ENCODE results near the gene ADH1B. TPM values are rescaled to one million over a fixed set of nuclear protein-coding genes. Genes with fewer than 3 reads are reported as not detected.

Gene ADH1B
- total and polyA plus RNA-seq, 11 donors, result 9.3 to 304 (median 39.2) TPM

GRCh38 chr4:99300934-99301333, 20.3 kb downstream of the ADH1B start:
- no peak overlapping the region for H3K4me3 ChIP-seq
- WGBS, 4 donors, result 25 to 30% (median 29%) methylated on average over 4 of the region's 4 CpGs
- TF ChIP-seq CTCF (IDR thresholded peaks at IDR 0.05), result no peak
- TF ChIP-seq POLR2A (IDR thresholded peaks at IDR 0.05), result no peak
- peak overlapping the region in 11 of 12 donors; percentile 24 to 72 (median 54) for H3K27ac ChIP-seq
- ATAC-seq (peak; percentile 74 to 97 (median 82)), DNase-seq (peak; percentile 76 to 90 (median 82))
- peaks cover 0 to 37% (median 11%) of the 10 kb centered on the region in 12 donors for H3K9me3 ChIP-seq
- intact Hi-C loops (cut with DNase I), result loop anchor here in 1 of 10 donors (10.0 kb wide), 1 partner anchor 96 kb away; no protein-coding TSS in a partner anchor
- no peaks in the 10 kb centered on the region for H3K36me3 ChIP-seq
- H3K27me3 ChIP-seq, result no peaks in the 10 kb centered on the region
- H3K4me1 ChIP-seq, result peaks cover 0 to 10% (median 0%) of the 10 kb centered on the region in 12 donors

GRCh38 chr4:99293357-99293756, 27.8 kb downstream of the ADH1B start:
- no peaks in the 10 kb centered on the region for H3K36me3 ChIP-seq
- no peaks in the 10 kb centered on the region for H3K27me3 ChIP-seq
- no peak for DNase-seq
- 75 to 84% (median 81%) methylated on average over 3 to 5 of the region's 5 CpGs for WGBS, 4 donors
- no peak for ATAC-seq
- H3K27ac ChIP-seq, result no peak overlapping the region
- no peaks in the 10 kb centered on the region for H3K4me1 ChIP-seq
- no peak for TF ChIP-seq CTCF (IDR thresholded peaks at IDR 0.05)
- no peak for TF ChIP-seq POLR2A (IDR thresholded peaks at IDR 0.05)
- H3K9me3 ChIP-seq, result peaks cover 0 to 30% (median 8%) of the 10 kb centered on the region in 12 donors
- no peak overlapping the region for H3K4me3 ChIP-seq
- intact Hi-C loops (cut with DNase I), result no loop called here

- Histone ChIP-seq H3K27ac (no peak within 1 kb of the TSS), H3K9me3 (peaks cover 0 to 17% (median 0%) of the 10 kb centered on the region in 12 donors), H3K27me3 (no peaks in the 10 kb centered on the region), H3K4me3 (no peak within 1 kb of the TSS), H3K36me3 (no peaks in the 10 kb centered on the region), H3K4me1 (no peaks in the 10 kb centered on the region)
- ATAC-seq, result no peak
- WGBS, 4 donors, result 60 to 80% (median 69%) methylated on average over 3 of the region's 3 CpGs
- no peak for TF ChIP-seq POLR2A (IDR thresholded peaks at IDR 0.05)
- no peak for TF ChIP-seq CTCF (IDR thresholded peaks at IDR 0.05)
- no peak for DNase-seq
- intact Hi-C loops (cut with DNase I), result no loop called here
Observed at GRCh38 chr4:99290848-99291786, 30.1 kb downstream of the ADH1B start, which contains the start of gene ADH1A. TSS of gene ADH1A (minus strand) at chr4:99290985. CDS start at chr4:99290914, 71 bp downstream.

GRCh38 chr4:99285387-99285786, 35.8 kb downstream of the ADH1B start:
- H3K4me1 ChIP-seq, result no peaks in the 10 kb centered on the region
- peak overlapping the region in 2 of 12 donors; percentile 1 to 20 for H3K27ac ChIP-seq
- intact Hi-C loops (cut with DNase I), result no loop called here
- no peak overlapping the region for H3K4me3 ChIP-seq
- no peaks in the 10 kb centered on the region for H3K36me3 ChIP-seq
- ATAC-seq, result no peak
- DNase-seq, result no peak
- TF ChIP-seq POLR2A (IDR thresholded peaks at IDR 0.05) (no peak), CTCF (IDR thresholded peaks at IDR 0.05) (no peak)
- no peaks in the 10 kb centered on the region for H3K9me3 ChIP-seq
- H3K27me3 ChIP-seq, result no peaks in the 10 kb centered on the region
